Neutrophil (primary cell): ENCODE results near the gene VAPA.

ENCODE experiments used
- H3K27ac ChIP-seq: fragments of 200-600 bp; sonication (generic); 2 replicates; pipeline ENCODE4 v1.5.1; 2016; ENCODE audit warnings: mild to moderate bottlenecking, moderate library complexity
- H3K27me3 ChIP-seq: fragments of 200-600 bp; sonication (generic); 2 replicates; pipeline ENCODE4 v1.6.0; 2016; ENCODE audit warnings: mild to moderate bottlenecking
- H3K36me3 ChIP-seq: fragments of 200-600 bp; sonication (generic); 2 replicates; pipeline ENCODE4 v1.5.1; 2017
- H3K4me1 ChIP-seq, 2 experiments: fragments of 200-600 bp in 1 of 2; sonication (generic) in 1 of 2; 1 replicate in 1 of 2; 2 replicates in 1 of 2; pipeline versions ENCODE4 v1.5.1 to v1.6.1; 2013 to 2016; ENCODE audit warnings: low read depth in 1 of 2, low read length in 1 of 2, mild to moderate bottlenecking in 1 of 2, moderate library complexity in 1 of 2; ENCODE audit not compliant: control insufficient read depth in 1 of 2, insufficient read depth in 1 of 2
- H3K4me3 ChIP-seq, 2 experiments: fragments of 200-600 bp in 1 of 2; sonication (generic) in 1 of 2; 1 replicate in 1 of 2; 2 replicates in 1 of 2; pipeline ENCODE4 v1.5.1; 2013 to 2016; ENCODE audit warnings: low read depth in 1 of 2, low read length in 1 of 2, mild to moderate bottlenecking in 1 of 2, moderate library complexity in 1 of 2
- H3K9me3 ChIP-seq: fragments of 200-600 bp; sonication (generic); 2 replicates; pipeline ENCODE4 v1.5.1; 2016
- CTCF ChIP-seq: fragments of 200-600 bp; sonication (generic); IDR thresholded peaks from 2 replicates; pipeline ENCODE4 v1.5.1; 2016; ENCODE audit warnings: antibody characterized with exemption

Gene VAPA

GRCh38 chr18:9961041-9961440 lies 47.2 kb downstream of the VAPA start:
- no peak overlapping the region for H3K4me3 ChIP-seq
- H3K36me3 ChIP-seq: peaks cover 14% of the 10 kb centered on the region
- H3K9me3 ChIP-seq: no peaks in the 10 kb centered on the region
- H3K27me3 ChIP-seq: peaks cover 42% of the 10 kb centered on the region
- peaks cover 4 to 19% of the 10 kb centered on the region in 2 experiments for H3K4me1 ChIP-seq
- H3K27ac ChIP-seq: no peak overlapping the region
- no peak for TF ChIP-seq CTCF

GRCh38 chr18:9965711-9966624 lies 52.2 kb downstream of the VAPA start:
- no peak for TF ChIP-seq CTCF
- Histone ChIP-seq H3K4me3 (no peak overlapping the region), H3K27ac (no peak overlapping the region), H3K36me3 (no peaks in the 10 kb centered on the region), H3K9me3 (no peaks in the 10 kb centered on the region), H3K4me1 (peaks cover 21 to 28% of the 10 kb centered on the region in 2 experiments), H3K27me3 (peaks cover 78% of the 10 kb centered on the region)

- peaks cover 21 to 28% of the 10 kb centered on the region in 2 experiments for H3K4me1 ChIP-seq
Observed at GRCh38 chr18:9968081-9968848, 54.4 kb downstream of the VAPA start.

GRCh38 chr18:9969247-9969646 lies 55.4 kb downstream of the VAPA start:
- H3K27me3 ChIP-seq: peaks cover 50% of the 10 kb centered on the region
- H3K9me3 ChIP-seq: no peaks in the 10 kb centered on the region
- no peak for TF ChIP-seq CTCF
- no peak overlapping the region for H3K27ac ChIP-seq
- no peaks in the 10 kb centered on the region for H3K36me3 ChIP-seq
- peak overlapping the region; percentile 23 to 40 for H3K4me3 ChIP-seq
- peaks cover 21 to 28% of the 10 kb centered on the region in 2 experiments for H3K4me1 ChIP-seq

More at GRCh38 chr18:9968081-9968848, 54.4 kb downstream of the VAPA start:
- no peaks in the 10 kb centered on the region for H3K36me3 ChIP-seq
- H3K27ac ChIP-seq: no peak overlapping the region
- no peak for TF ChIP-seq CTCF
- peaks cover 56% of the 10 kb centered on the region for H3K27me3 ChIP-seq
- H3K9me3 ChIP-seq: no peaks in the 10 kb centered on the region
- H3K4me3 ChIP-seq: peak overlapping the region in 1 of 2 experiments; percentile 40

- no peak overlapping the region for H3K4me3 ChIP-seq
- peaks cover 39% of the 10 kb centered on the region for H3K27me3 ChIP-seq
- H3K27ac ChIP-seq: no peak overlapping the region
- no peaks in the 10 kb centered on the region for H3K36me3 ChIP-seq
- peak; percentile 80 for TF ChIP-seq CTCF
- no peaks in the 10 kb centered on the region for H3K9me3 ChIP-seq
- H3K4me1 ChIP-seq: peaks cover 17 to 20% of the 10 kb centered on the region in 2 experiments
Observed at GRCh38 chr18:9971313-9971920, 57.6 kb downstream of the VAPA start.
